ENCODE results near the gene PRKCZ. TPM values are rescaled to one million over a fixed set of nuclear protein-coding genes. Genes with fewer than 3 reads are reported as not detected.

Gene PRKCZ
- total and polyA plus RNA-seq, 2 experiments from 2014 or later: 1.4 to 2.8 TPM

GRCh38 chr1:2232255-2232915 lies 182.2 kb downstream of the PRKCZ start:
- H3K4me2 ChIP-seq (ENCODE audit: unreplicated experiment): peak overlapping the region; percentile 93
- no peaks in the 10 kb centered on the region for H3K36me3 ChIP-seq (ENCODE audit: low read depth)
- peaks cover 26% of the 10 kb centered on the region for H3F3A ChIP-seq (ENCODE audit: insufficient read depth)
- no peaks in the 10 kb centered on the region for H3K27me3 ChIP-seq (replicated peaks; ENCODE audit: insufficient read depth)
- H3K4me1 ChIP-seq (ENCODE audit: insufficient read depth): peaks cover 42% of the 10 kb centered on the region
- H3K4me3 ChIP-seq: peak overlapping the region; percentile 90
- peaks cover 85% of the 10 kb centered on the region for H3K79me2 ChIP-seq (ENCODE audit: insufficient read depth)
- 2 to 4% methylated on average over 16 to 17 of the region's 17 CpGs for WGBS, 2 experiments (ENCODE audit: low coverage in 1 of 2, low lambda C conversion rate in 2 of 2, missing lambda C conversion rate in 2 of 2)
- H3K9me2 ChIP-seq (ENCODE audit: insufficient read depth): no peaks in the 10 kb centered on the region
- H3K27ac ChIP-seq: peak overlapping the region; percentile 96
- H3K9ac ChIP-seq: peak overlapping the region; percentile 97
- in situ Hi-C loops (cut with MboI): no loop called here
- peaks cover 8% of the 10 kb centered on the region; the same call in 1 of the 2 replicates for H4K20me1 ChIP-seq (ENCODE audit: insufficient read depth)
- H3K9me3 ChIP-seq (ENCODE audit: low read depth): no peaks in the 10 kb centered on the region
- TF ChIP-seq EZH2phosphoT487 (IDR thresholded peaks at IDR 0.05; ENCODE audit: insufficient read depth, low read depth): no peak
- DNase-seq: peak; percentile 51
- H2AFZ ChIP-seq: no peak overlapping the region

GRCh38 chr1:2232916-2233438 lies 182.8 kb downstream of the PRKCZ start:
- Histone ChIP-seq H3K27ac (peak overlapping the region; percentile 96), H3F3A (ENCODE audit: insufficient read depth) (peaks cover 26% of the 10 kb centered on the region), H3K4me1 (ENCODE audit: insufficient read depth) (peaks cover 48% of the 10 kb centered on the region), H2AFZ (no peak overlapping the region), H4K20me1 (ENCODE audit: insufficient read depth) (peaks cover 8% of the 10 kb centered on the region; the same call in 1 of the 2 replicates), H3K27me3 (replicated peaks; ENCODE audit: insufficient read depth) (no peaks in the 10 kb centered on the region), H3K9me3 (ENCODE audit: low read depth) (no peaks in the 10 kb centered on the region), H3K36me3 (ENCODE audit: low read depth) (no peaks in the 10 kb centered on the region), H3K4me3 (peak overlapping the region; percentile 90), H3K9ac (peak overlapping the region; percentile 97), H3K9me2 (ENCODE audit: insufficient read depth) (no peaks in the 10 kb centered on the region), H3K79me2 (ENCODE audit: insufficient read depth) (peaks cover 91% of the 10 kb centered on the region), H3K4me2 (ENCODE audit: unreplicated experiment) (peak overlapping the region; percentile 93)
- in situ Hi-C loops (cut with MboI): no loop called here
- TF ChIP-seq EZH2 (IDR thresholded peaks at IDR 0.05; ENCODE audit: insufficient read depth, poor library complexity, severe bottlenecking) (no peak), EZH2phosphoT487 (IDR thresholded peaks at IDR 0.05; ENCODE audit: insufficient read depth, low read depth) (no peak)
- peak; percentile 47 for DNase-seq
- 17 to 31% methylated on average over 19 to 23 of the region's 23 CpGs for WGBS, 2 experiments (ENCODE audit: low coverage in 1 of 2, low lambda C conversion rate in 2 of 2, missing lambda C conversion rate in 2 of 2)

GRCh38 chr1:2233468-2233867 lies 183.3 kb downstream of the PRKCZ start:
- TF ChIP-seq EZH2phosphoT487 (IDR thresholded peaks at IDR 0.05; ENCODE audit: insufficient read depth, low read depth): no peak
- no peak for TF ChIP-seq EZH2 (IDR thresholded peaks at IDR 0.05; ENCODE audit: insufficient read depth, poor library complexity, severe bottlenecking)
- in situ Hi-C loops (cut with MboI): no loop called here
- no peaks in the 10 kb centered on the region for H3K36me3 ChIP-seq (ENCODE audit: low read depth)
- H3K9ac ChIP-seq: peak overlapping the region; percentile 97
- no peak overlapping the region for H2AFZ ChIP-seq
- no peaks in the 10 kb centered on the region for H3K9me2 ChIP-seq (ENCODE audit: insufficient read depth)
- DNase-seq: peak; percentile 53
- WGBS, 2 experiments (ENCODE audit: low coverage in 1 of 2, low lambda C conversion rate in 2 of 2, missing lambda C conversion rate in 2 of 2): 34 to 38% methylated on average over 12 of the region's 12 CpGs
- peaks cover 96% of the 10 kb centered on the region for H3K79me2 ChIP-seq (ENCODE audit: insufficient read depth)
- peak overlapping the region; percentile 96 for H3K27ac ChIP-seq
- H3K9me3 ChIP-seq (ENCODE audit: low read depth): no peaks in the 10 kb centered on the region
- H3K4me1 ChIP-seq (ENCODE audit: insufficient read depth): peaks cover 49% of the 10 kb centered on the region
- no peaks in the 10 kb centered on the region for H3K27me3 ChIP-seq (replicated peaks; ENCODE audit: insufficient read depth)
- peaks cover 26% of the 10 kb centered on the region for H3F3A ChIP-seq (ENCODE audit: insufficient read depth)
- peak overlapping the region; percentile 93 for H3K4me2 ChIP-seq (ENCODE audit: unreplicated experiment)
- H3K4me3 ChIP-seq: peak overlapping the region; percentile 90
- peaks cover 8% of the 10 kb centered on the region; the same call in 1 of the 2 replicates for H4K20me1 ChIP-seq (ENCODE audit: insufficient read depth)

GRCh38 chr1:2233997-2234761 lies 184.0 kb downstream of the PRKCZ start:
- H3F3A ChIP-seq (ENCODE audit: insufficient read depth): peaks cover 31% of the 10 kb centered on the region
- no peaks in the 10 kb centered on the region for H3K9me2 ChIP-seq (ENCODE audit: insufficient read depth)
- H3K9ac ChIP-seq: peak overlapping the region; percentile 97
- in situ Hi-C loops (cut with MboI): no loop called here
- H4K20me1 ChIP-seq (ENCODE audit: insufficient read depth): peaks cover 10% of the 10 kb centered on the region; the same call in 1 of the 2 replicates
- H3K27me3 ChIP-seq (replicated peaks; ENCODE audit: insufficient read depth): no peaks in the 10 kb centered on the region
- WGBS, 2 experiments (ENCODE audit: low coverage in 1 of 2, low lambda C conversion rate in 2 of 2, missing lambda C conversion rate in 2 of 2): 4 to 5% methylated on average over 27 of the region's 27 CpGs
- peak overlapping the region; percentile 96 for H3K27ac ChIP-seq
- TF ChIP-seq EZH2 (IDR thresholded peaks at IDR 0.05; ENCODE audit: insufficient read depth, poor library complexity, severe bottlenecking): no peak
- no peak for TF ChIP-seq EZH2phosphoT487 (IDR thresholded peaks at IDR 0.05; ENCODE audit: insufficient read depth, low read depth)
- H3K4me1 ChIP-seq (ENCODE audit: insufficient read depth): peaks cover 49% of the 10 kb centered on the region
- peak overlapping the region; percentile 90 for H3K4me3 ChIP-seq
- peaks cover 99% of the 10 kb centered on the region for H3K79me2 ChIP-seq (ENCODE audit: insufficient read depth)
- no peaks in the 10 kb centered on the region for H3K36me3 ChIP-seq (ENCODE audit: low read depth)
- DNase-seq: peak; percentile 98
- H2AFZ ChIP-seq: no peak overlapping the region
- H3K4me2 ChIP-seq (ENCODE audit: unreplicated experiment): peak overlapping the region; percentile 93
- no peaks in the 10 kb centered on the region for H3K9me3 ChIP-seq (ENCODE audit: low read depth)

Measured in GM23248 (cell line).